ENCODE measurements around the gene PAM16.

DNA sequence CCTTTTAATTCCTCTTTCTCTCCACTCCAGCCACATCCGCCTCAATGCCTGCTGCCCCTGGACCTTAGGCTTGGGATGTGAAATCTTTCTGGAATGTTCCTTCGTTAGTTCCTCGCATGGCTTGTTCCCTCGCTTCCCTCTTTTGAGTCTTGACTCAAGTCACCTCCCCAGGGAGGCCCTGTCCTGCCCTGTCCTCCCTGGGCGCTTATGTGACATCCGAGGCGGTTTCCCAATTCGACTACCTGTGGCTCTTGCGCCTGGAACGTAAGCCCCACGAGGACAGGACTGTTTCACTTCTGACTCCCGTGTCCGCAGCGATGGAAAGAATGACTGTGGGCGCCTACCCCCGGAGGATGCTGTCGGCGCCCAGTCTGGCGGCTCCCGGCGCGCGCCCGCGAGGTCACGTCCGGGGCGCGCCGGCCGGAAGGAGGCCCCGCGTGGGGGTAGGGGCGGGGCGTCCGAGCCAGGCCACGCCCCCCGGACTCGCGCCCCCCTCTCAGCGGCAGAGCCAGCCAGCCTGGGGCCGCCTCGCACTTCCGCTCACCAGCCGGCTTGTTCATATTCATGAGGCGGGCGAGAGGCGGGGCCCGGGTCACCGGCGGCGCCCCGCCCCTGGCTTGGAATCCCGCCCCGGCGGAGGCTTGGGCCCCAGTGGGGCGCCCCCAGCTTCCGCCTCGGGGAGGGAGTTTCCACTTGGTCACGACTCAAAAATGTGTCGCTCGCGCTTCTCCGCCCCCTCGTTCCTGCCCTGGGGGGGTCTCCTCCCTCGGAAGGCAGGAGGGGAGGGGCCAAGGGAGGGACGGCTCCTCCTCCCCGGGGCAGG is 43.7 kb downstream of the PAM16 start:
- TF ChIP-seq, protein P1, sequence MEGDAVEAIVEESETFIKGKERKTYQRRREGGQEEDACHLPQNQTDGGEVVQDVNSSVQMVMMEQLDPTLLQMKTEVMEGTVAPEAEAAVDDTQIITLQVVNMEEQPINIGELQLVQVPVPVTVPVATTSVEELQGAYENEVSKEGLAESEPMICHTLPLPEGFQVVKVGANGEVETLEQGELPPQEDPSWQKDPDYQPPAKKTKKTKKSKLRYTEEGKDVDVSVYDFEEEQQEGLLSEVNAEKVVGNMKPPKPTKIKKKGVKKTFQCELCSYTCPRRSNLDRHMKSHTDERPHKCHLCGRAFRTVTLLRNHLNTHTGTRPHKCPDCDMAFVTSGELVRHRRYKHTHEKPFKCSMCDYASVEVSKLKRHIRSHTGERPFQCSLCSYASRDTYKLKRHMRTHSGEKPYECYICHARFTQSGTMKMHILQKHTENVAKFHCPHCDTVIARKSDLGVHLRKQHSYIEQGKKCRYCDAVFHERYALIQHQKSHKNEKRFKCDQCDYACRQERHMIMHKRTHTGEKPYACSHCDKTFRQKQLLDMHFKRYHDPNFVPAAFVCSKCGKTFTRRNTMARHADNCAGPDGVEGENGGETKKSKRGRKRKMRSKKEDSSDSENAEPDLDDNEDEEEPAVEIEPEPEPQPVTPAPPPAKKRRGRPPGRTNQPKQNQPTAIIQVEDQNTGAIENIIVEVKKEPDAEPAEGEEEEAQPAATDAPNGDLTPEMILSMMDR (IDR thresholded peaks at IDR 0.05; ENCODE audit: low read depth, low read length, poor library complexity, severe bottlenecking), result no peak
- no peak for TF ChIP-seq EZH2phosphoT487 (IDR thresholded peaks at IDR 0.05; ENCODE audit: borderline replicate concordance, low read length)
